ENCODE measurements around the gene ROR1.

The ROR1 gene

DNA sequence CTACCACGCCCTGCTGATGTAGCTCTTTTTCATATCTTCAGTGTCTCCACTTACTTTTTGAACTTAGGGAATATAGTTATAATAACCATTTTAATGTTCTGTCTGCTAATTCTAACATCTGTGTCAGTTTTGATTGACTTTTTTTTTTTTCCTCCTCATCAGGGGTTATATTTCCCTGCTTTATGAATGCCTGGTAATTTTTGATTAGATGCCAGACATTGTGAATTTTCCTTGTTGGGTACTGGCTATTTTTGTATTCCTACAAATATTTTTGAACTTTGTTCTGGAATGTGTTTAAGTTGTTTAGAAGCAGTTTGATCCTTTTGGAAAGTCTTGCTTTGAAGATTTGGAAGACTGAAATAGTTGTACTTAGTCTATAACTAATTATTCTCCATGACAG, 82.1 kb downstream of the ROR1 start:
- no peak for DNase-seq (ENCODE audit: extremely low read depth, insufficient read length)
- Histone ChIP-seq H3K27me3 (replicated peaks; ENCODE audit: control insufficient read depth, insufficient read depth, low read length) (peaks cover 2% of the 10 kb centered on the region), H3K36me3 (ENCODE audit: control insufficient read depth, insufficient read depth, low read length) (no peaks in the 10 kb centered on the region), H3K4me3 (replicated peaks; ENCODE audit: low read depth, low read length) (no peak overlapping the region)
- TF ChIP-seq, protein P1, sequence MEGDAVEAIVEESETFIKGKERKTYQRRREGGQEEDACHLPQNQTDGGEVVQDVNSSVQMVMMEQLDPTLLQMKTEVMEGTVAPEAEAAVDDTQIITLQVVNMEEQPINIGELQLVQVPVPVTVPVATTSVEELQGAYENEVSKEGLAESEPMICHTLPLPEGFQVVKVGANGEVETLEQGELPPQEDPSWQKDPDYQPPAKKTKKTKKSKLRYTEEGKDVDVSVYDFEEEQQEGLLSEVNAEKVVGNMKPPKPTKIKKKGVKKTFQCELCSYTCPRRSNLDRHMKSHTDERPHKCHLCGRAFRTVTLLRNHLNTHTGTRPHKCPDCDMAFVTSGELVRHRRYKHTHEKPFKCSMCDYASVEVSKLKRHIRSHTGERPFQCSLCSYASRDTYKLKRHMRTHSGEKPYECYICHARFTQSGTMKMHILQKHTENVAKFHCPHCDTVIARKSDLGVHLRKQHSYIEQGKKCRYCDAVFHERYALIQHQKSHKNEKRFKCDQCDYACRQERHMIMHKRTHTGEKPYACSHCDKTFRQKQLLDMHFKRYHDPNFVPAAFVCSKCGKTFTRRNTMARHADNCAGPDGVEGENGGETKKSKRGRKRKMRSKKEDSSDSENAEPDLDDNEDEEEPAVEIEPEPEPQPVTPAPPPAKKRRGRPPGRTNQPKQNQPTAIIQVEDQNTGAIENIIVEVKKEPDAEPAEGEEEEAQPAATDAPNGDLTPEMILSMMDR (IDR thresholded peaks at IDR 0.05; ENCODE audit: insufficient read depth, low read length, poor library complexity, severe bottlenecking) = no peak

DNA sequence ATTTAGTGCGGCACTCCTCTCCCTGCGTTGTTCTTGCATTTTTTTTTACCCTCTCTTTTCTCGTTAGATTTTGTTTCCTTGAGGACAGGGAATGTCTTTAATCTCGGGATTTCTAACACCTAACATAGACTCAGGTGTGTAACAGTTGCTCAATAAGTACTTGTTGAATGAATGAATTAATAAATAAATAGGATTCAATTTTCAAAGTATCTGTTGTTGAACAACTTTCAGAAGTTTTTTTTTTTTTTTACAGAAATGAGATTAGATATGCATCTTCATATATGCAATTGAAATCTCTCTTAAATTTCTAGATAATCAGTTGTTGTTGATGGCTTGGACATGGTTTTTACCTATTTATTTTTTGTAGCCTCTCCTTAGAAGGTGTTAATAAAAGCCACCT, 83.1 kb downstream of the ROR1 start:
- DNase-seq (ENCODE audit: extremely low read depth, insufficient read length) = no peak
- Histone ChIP-seq H3K36me3 (ENCODE audit: control insufficient read depth, insufficient read depth, low read length) (no peaks in the 10 kb centered on the region), H3K27me3 (replicated peaks; ENCODE audit: control insufficient read depth, insufficient read depth, low read length) (peaks cover 2% of the 10 kb centered on the region), H3K4me3 (replicated peaks; ENCODE audit: low read depth, low read length) (no peak overlapping the region)
- TF ChIP-seq, protein P1 (IDR thresholded peaks at IDR 0.05; ENCODE audit: insufficient read depth, low read length, poor library complexity, severe bottlenecking) = no peak

DNA sequence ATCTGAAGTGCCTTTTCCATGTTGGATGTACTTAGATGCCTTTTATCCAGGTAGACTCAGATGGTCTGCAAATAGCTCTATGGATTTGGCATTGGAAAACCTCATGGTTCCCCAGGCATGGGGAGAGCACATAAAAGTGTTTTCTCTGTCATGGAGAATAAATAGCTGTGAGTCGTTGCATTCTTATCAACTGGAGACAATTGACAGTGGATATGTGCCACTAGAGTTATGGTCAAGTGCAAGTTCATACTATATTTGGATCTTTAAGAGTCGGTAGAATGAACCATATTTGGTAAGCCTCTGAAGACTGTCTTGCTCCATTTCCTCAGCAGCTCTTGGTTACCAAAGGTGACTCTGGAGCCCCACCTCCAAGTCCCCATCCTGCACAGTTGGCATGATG, 83.7 kb downstream of the ROR1 start:
- DNase-seq (ENCODE audit: extremely low read depth, insufficient read length) = no peak
- TF ChIP-seq, protein P1 (IDR thresholded peaks at IDR 0.05; ENCODE audit: insufficient read depth, low read length, poor library complexity, severe bottlenecking) = no peak
- Histone ChIP-seq H3K4me3 (replicated peaks; ENCODE audit: low read depth, low read length) (no peak overlapping the region), H3K36me3 (ENCODE audit: control insufficient read depth, insufficient read depth, low read length) (no peaks in the 10 kb centered on the region), H3K27me3 (replicated peaks; ENCODE audit: control insufficient read depth, insufficient read depth, low read length) (no peaks in the 10 kb centered on the region; the same call in 1 of the 2 replicates)

DNA sequence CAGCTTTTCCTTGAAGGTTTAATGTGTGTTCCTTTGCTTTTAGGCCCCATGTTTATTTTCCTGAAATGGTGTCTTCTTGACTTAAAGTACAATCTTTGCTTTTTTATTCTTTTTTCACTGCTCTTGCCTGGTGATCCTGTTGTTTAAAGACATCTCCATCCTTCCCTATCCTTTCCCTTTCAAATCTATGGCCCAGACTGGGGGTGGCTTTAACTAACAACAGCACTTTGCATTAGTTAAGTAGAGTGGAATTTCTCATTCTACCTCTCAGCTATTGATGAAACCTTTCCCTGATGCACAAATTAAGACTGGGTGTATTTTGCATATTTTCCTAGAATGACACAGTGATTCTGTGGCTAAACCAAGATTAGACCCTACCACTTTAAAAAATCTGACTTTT, 84.3 kb downstream of the ROR1 start:
- H3K36me3 ChIP-seq (ENCODE audit: control insufficient read depth, insufficient read depth, low read length) = no peaks in the 10 kb centered on the region
- H3K4me3 ChIP-seq (replicated peaks; ENCODE audit: low read depth, low read length) = no peak overlapping the region
- H3K27me3 ChIP-seq (replicated peaks; ENCODE audit: control insufficient read depth, insufficient read depth, low read length) = no peaks in the 10 kb centered on the region; the same call in 1 of the 2 replicates
- DNase-seq (ENCODE audit: extremely low read depth, insufficient read length) = no peak
- TF ChIP-seq, protein P1 (IDR thresholded peaks at IDR 0.05; ENCODE audit: insufficient read depth, low read length, poor library complexity, severe bottlenecking) = no peak

DNA sequence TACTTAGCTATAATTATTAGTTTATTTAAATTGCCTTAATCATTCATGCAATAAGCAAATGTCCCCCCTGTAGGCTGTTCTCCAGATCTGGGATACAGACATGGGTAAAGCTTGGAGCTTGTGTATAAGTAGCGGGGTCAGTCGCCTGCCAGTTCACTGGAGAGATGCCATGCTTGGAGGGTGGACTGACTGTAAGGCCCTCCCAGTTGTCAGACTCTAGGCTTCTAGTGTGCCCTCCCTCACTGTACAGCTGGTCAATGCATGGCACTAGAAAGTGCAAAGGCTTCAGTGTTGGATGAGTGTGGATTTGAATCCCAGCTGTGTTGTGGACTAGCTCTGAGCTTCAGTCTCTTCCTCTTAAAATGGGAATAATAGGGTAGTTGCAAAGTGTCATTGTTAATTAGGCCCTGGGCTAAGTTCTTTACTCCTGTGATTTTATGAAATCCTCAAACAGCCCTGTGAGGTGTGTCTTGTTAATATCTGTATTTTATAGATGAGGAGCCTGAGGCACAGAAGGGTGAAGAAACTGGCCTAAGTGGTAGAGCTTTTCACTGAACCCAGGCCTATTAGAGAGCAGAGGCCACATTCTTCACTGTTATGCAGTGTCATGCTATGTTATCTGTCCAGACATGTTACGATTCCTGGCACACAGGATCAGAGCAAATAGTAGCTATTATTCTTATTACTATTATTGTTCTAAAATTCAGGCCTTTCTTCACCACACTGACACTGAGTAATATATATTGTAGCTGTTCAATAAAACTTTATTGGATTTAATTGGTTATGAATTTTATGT, 85.9 kb downstream of the ROR1 start:
- TF ChIP-seq, protein P1 (IDR thresholded peaks at IDR 0.05; ENCODE audit: insufficient read depth, low read length, poor library complexity, severe bottlenecking) = no peak
- H3K4me3 ChIP-seq (replicated peaks; ENCODE audit: low read depth, low read length) = no peak overlapping the region
- no peaks in the 10 kb centered on the region for H3K36me3 ChIP-seq (ENCODE audit: control insufficient read depth, insufficient read depth, low read length)
- no peaks in the 10 kb centered on the region; the same call in 1 of the 2 replicates for H3K27me3 ChIP-seq (replicated peaks; ENCODE audit: control insufficient read depth, insufficient read depth, low read length)
- DNase-seq (ENCODE audit: extremely low read depth, insufficient read length) = no peak

Measured in GM06990 (cell line).